Inflammatory macrophage (primary cell): ENCODE data around the gene CBFA2T3.

Experiments used
- DNase-seq, 2 donors: peaks; one replicate each; pipeline ENCODE4 v3.0.0-alpha.2; 2020 to 2022

The CBFA2T3 gene

GRCh38 chr16:88995746-88996535, 18.9 kb upstream of the CBFA2T3 start:
- DNase-seq = no peak

- DNase-seq = no peak
Observed at GRCh38 chr16:88995194-88995593, 18.2 kb upstream of the CBFA2T3 start.

GRCh38 chr16:88994695-88995094, 17.7 kb upstream of the CBFA2T3 start:
- DNase-seq = no peak

- DNase-seq = no peak
Observed at GRCh38 chr16:88993946-88994600, 17.1 kb upstream of the CBFA2T3 start.

- peak in 1 of 2 donors; percentile 17 for DNase-seq
Observed at GRCh38 chr16:88993166-88993761, 16.3 kb upstream of the CBFA2T3 start.

GRCh38 chr16:88992351-88993165, 15.6 kb upstream of the CBFA2T3 start:
- DNase-seq = no peak

- no peak for DNase-seq
Observed at GRCh38 chr16:88991813-88992350, 14.9 kb upstream of the CBFA2T3 start.

GRCh38 chr16:88989852-88990547, 13.0 kb upstream of the CBFA2T3 start:
- no peak for DNase-seq

- DNase-seq = no peak
Observed at GRCh38 chr16:88988980-88989811, 12.2 kb upstream of the CBFA2T3 start.

- no peak for DNase-seq
Observed at GRCh38 chr16:88985521-88985920, 8.5 kb upstream of the CBFA2T3 start.

- no peak for DNase-seq
Observed at GRCh38 chr16:88983771-88984687, 7.0 kb upstream of the CBFA2T3 start.

GRCh38 chr16:88983165-88983564, 6.2 kb upstream of the CBFA2T3 start:
- DNase-seq = no peak

- no peak for DNase-seq
Observed at GRCh38 chr16:88982286-88983084, 5.5 kb upstream of the CBFA2T3 start.

GRCh38 chr16:88979353-88980015, 2.5 kb upstream of the CBFA2T3 start:
- no peak for DNase-seq

GRCh38 chr16:88978608-88979346, 1.8 kb upstream of the CBFA2T3 start:
- no peak for DNase-seq

GRCh38 chr16:88977812-88978607, 1.0 kb upstream of the CBFA2T3 start:
- no peak for DNase-seq
